Hair follicular keratinocyte (primary cell): ENCODE results near the gene PTPRM. TPM values are rescaled to one million over a fixed set of nuclear protein-coding genes. Genes with fewer than 3 reads are reported as not detected.

Experiments used
- total RNA-seq: library from RNA; depleted of rRNA; stranded (reverse); fragments of >200 nt; gene quantifications from 2 replicates; pipeline ENCODE4 v1.2.3, GENCODE V29; 2015

PTPRM gene
- total RNA-seq: 3.4 and 4.7 TPM in 2 replicates

GRCh38 chr18:7566567-7567473 lies at the start of gene PTPRM:
TSS of gene PTPRM (plus strand) at chr18:7567316. CDS start at chr18:7567819, 503 bp downstream.

